Measurements from ENCODE around the gene VEZT.

The VEZT gene

GRCh38 chr12:95258151-95258550 lies 40.5 kb downstream of the VEZT start:
- ChIA-PET POLR2A (no interaction called here), CTCF (interaction anchor here (0.9 to 1.9 kb wide), 3 partner anchors 14 to 141 kb away, joined by 4 to 5 read pairs (median 4); no protein-coding TSS in a partner anchor)
- no peak for DNase-seq (ENCODE audit: extremely low spot score)

GRCh38 chr12:95258803-95259202 lies 41.2 kb downstream of the VEZT start:
- ChIA-PET CTCF (interaction anchor here (0.7 to 1.9 kb wide), 5 partner anchors 10 to 142 kb away, joined by 3 to 4 read pairs (median 4); no protein-coding TSS in a partner anchor), POLR2A (no interaction called here)
- TF ChIP-seq CTCF (IDR thresholded peaks at IDR 0.05; ENCODE audit: control extremely low read depth, extremely low read depth, low read depth, missing control alignments): no peak
- no peak for DNase-seq (ENCODE audit: extremely low spot score)

More at GRCh38 chr12:95258151-95258550, 40.5 kb downstream of the VEZT start:
- no peak for TF ChIP-seq CTCF (IDR thresholded peaks at IDR 0.05; ENCODE audit: control extremely low read depth, extremely low read depth, low read depth, missing control alignments)

- TF ChIP-seq CTCF (IDR thresholded peaks at IDR 0.05; ENCODE audit: control extremely low read depth, extremely low read depth, low read depth, missing control alignments): no peak
- POLR2A ChIA-PET: no interaction called here
- DNase-seq (ENCODE audit: extremely low spot score): no peak
- CTCF ChIA-PET: interaction anchor here (0.7 to 1.9 kb wide), 5 partner anchors 9 to 143 kb away, joined by 3 to 4 read pairs (median 4); no protein-coding TSS in a partner anchor
Observed at GRCh38 chr12:95259368-95259767, 41.8 kb downstream of the VEZT start.

GRCh38 chr12:95261109-95261508 lies 43.5 kb downstream of the VEZT start:
- POLR2A ChIA-PET: interaction anchor here (0.6 kb wide), 1 partner anchor 1198 kb away, joined by 5 read pairs; no protein-coding TSS in a partner anchor
- CTCF ChIA-PET: no interaction called here

GRCh38 chr12:95262808-95263207 lies 45.2 kb downstream of the VEZT start:
- ChIA-PET POLR2A (no interaction called here), CTCF (interaction anchor here (1.0 to 2.0 kb wide), 4 partner anchors 9 to 272 kb away, joined by 3 to 5 read pairs (median 4); no protein-coding TSS in a partner anchor)
- DNase-seq (ENCODE audit: extremely low spot score): no peak
- no peak for TF ChIP-seq CTCF (IDR thresholded peaks at IDR 0.05; ENCODE audit: control extremely low read depth, extremely low read depth, low read depth, missing control alignments)

More at GRCh38 chr12:95261109-95261508, 43.5 kb downstream of the VEZT start:
- no peak for TF ChIP-seq CTCF (IDR thresholded peaks at IDR 0.05; ENCODE audit: control extremely low read depth, extremely low read depth, low read depth, missing control alignments)
- DNase-seq (ENCODE audit: extremely low spot score): no peak

GRCh38 chr12:95265765-95266164 lies 48.2 kb downstream of the VEZT start:
- CTCF ChIA-PET: interaction anchor here (0.7 to 1.4 kb wide), 6 partner anchors 10 to 149 kb away, joined by 3 to 6 read pairs (median 3); partner anchors contain the start of genes FGD6 and VEZT
- no peak for DNase-seq (ENCODE audit: extremely low spot score)
- no peak for TF ChIP-seq CTCF (IDR thresholded peaks at IDR 0.05; ENCODE audit: control extremely low read depth, extremely low read depth, low read depth, missing control alignments)
- POLR2A ChIA-PET: no interaction called here

All from GM10248 (cell line).